HCT116 (cell line): Measurements from ENCODE around the gene FERD3L.

Experiments
- CEBPB ChIP-seq: IDR thresholded peaks from 2 replicates; pipeline ENCODE4 v1.6.1; 2012; ENCODE audit warnings: low read depth
- EZH2phosphoT487 ChIP-seq: fragments of 200-600 bp; IDR thresholded peaks from 2 replicates; pipeline ENCODE4 v1.6.1; 2018; ENCODE audit warnings: antibody characterized with exemption, borderline replicate concordance
- JUND ChIP-seq: IDR thresholded peaks from 2 replicates; pipeline ENCODE4 v1.6.1; 2012
- POLR2A ChIP-seq: IDR thresholded peaks from 2 replicates; pipeline ENCODE4 v1.7.0; 2011; ENCODE audit warnings: borderline replicate concordance; ENCODE audit not compliant: insufficient read depth, insufficient read length; ENCODE audit errors: extremely low read depth
- POLR2AphosphoS5 ChIP-seq: IDR thresholded peaks from 2 replicates; pipeline ENCODE4 v1.6.1; 2011; ENCODE audit warnings: mild to moderate bottlenecking, low read depth, low read length, moderate library complexity
- ZFX ChIP-seq: fragments of 450-650 bp; IDR thresholded peaks from 2 replicates; pipeline ENCODE4 v1.6.1; 2017
- ZNF274 ChIP-seq: fragments of 200-500 bp; sonication (Bioruptor generic); IDR thresholded peaks from 2 replicates; pipeline ENCODE4 v1.6.1; 2014; ENCODE audit warnings: mild to moderate bottlenecking, low read depth, low read length, inconsistent platforms
- TF ChIP-seq, protein P1 (sequence below), 3 experiments: fragments of 200-600 bp in 1 of 3; sonication (generic) in 1 of 3; IDR thresholded peaks in 2 of 3; conservative IDR thresholded peaks in 1 of 3; 2 replicates each; pipeline ENCODE4 v1.5.1; 2012 to 2017; ENCODE audit warnings: low read depth in 2 of 3, low read length in 2 of 3, antibody characterized with exemption in 1 of 3, borderline replicate concordance in 1 of 3, control low read depth in 1 of 3, mild to moderate bottlenecking in 1 of 3, mixed read lengths in 1 of 3, mixed run types in 1 of 3, moderate library complexity in 1 of 3; ENCODE audit not compliant: insufficient read depth in 1 of 3
- TF ChIP-seq, protein P2 (sequence below): IDR thresholded peaks from 2 replicates; pipeline ENCODE4 v1.6.1; 2012; ENCODE audit warnings: low read depth

DNA sequence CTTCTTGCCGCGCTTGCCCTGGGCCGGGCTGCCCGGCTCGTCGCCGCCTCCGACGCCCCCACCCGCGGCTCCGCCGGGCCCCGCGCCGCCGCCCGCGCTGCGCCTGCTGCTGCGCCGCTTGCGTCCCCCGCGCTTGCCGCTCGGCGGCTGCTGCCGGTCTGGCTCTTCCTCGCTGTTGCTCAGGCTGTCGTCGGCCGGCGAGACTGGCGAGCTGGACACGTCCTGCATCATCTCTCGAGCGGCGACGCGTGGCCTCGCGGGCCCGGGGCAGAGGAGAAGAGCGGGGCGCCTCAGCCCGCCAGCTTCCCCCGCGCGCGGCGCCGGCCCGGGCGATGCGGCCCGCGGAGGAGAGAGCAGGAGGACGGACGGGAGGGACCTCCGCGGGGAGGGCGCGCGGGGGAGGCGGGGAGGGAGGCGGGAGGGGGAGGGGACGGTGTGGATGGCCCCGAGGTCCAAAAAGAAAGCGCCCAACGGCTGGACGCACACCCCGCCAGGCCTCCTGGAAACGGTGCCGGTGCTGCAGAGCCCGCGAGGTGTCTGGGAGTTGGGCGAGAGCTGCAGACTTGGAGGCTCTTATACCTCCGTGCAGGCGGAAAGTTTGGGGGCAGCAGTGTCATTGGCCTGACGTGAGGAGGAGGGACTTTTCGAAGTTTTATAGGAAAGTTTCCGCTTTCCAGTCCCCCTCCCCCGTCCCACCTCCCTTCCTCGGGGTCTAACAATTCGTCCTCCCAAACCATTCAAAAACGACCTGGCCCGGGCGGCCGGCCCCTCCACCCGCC lies 27.9 kb downstream of the FERD3L start, which contains the start of gene TWIST1:
- no peak for TF ChIP-seq CEBPB
- TF ChIP-seq, protein P1, sequence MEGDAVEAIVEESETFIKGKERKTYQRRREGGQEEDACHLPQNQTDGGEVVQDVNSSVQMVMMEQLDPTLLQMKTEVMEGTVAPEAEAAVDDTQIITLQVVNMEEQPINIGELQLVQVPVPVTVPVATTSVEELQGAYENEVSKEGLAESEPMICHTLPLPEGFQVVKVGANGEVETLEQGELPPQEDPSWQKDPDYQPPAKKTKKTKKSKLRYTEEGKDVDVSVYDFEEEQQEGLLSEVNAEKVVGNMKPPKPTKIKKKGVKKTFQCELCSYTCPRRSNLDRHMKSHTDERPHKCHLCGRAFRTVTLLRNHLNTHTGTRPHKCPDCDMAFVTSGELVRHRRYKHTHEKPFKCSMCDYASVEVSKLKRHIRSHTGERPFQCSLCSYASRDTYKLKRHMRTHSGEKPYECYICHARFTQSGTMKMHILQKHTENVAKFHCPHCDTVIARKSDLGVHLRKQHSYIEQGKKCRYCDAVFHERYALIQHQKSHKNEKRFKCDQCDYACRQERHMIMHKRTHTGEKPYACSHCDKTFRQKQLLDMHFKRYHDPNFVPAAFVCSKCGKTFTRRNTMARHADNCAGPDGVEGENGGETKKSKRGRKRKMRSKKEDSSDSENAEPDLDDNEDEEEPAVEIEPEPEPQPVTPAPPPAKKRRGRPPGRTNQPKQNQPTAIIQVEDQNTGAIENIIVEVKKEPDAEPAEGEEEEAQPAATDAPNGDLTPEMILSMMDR (IDR thresholded peaks at IDR 0.05 in 2 of 3, conservative IDR thresholded peaks at IDR 0.05 in 1 of 3; ENCODE audit: borderline replicate concordance in 1 of 3, insufficient read depth in 1 of 3, low read depth in 2 of 3, low read length in 2 of 3) = no peak
- TF ChIP-seq JUND = no peak
- TF ChIP-seq, protein P2, sequence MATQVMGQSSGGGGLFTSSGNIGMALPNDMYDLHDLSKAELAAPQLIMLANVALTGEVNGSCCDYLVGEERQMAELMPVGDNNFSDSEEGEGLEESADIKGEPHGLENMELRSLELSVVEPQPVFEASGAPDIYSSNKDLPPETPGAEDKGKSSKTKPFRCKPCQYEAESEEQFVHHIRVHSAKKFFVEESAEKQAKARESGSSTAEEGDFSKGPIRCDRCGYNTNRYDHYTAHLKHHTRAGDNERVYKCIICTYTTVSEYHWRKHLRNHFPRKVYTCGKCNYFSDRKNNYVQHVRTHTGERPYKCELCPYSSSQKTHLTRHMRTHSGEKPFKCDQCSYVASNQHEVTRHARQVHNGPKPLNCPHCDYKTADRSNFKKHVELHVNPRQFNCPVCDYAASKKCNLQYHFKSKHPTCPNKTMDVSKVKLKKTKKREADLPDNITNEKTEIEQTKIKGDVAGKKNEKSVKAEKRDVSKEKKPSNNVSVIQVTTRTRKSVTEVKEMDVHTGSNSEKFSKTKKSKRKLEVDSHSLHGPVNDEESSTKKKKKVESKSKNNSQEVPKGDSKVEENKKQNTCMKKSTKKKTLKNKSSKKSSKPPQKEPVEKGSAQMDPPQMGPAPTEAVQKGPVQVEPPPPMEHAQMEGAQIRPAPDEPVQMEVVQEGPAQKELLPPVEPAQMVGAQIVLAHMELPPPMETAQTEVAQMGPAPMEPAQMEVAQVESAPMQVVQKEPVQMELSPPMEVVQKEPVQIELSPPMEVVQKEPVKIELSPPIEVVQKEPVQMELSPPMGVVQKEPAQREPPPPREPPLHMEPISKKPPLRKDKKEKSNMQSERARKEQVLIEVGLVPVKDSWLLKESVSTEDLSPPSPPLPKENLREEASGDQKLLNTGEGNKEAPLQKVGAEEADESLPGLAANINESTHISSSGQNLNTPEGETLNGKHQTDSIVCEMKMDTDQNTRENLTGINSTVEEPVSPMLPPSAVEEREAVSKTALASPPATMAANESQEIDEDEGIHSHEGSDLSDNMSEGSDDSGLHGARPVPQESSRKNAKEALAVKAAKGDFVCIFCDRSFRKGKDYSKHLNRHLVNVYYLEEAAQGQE = no peak
- no peak for TF ChIP-seq POLR2AphosphoS5
- no peak for TF ChIP-seq EZH2phosphoT487
- TF ChIP-seq ZNF274 = no peak
- no peak for TF ChIP-seq POLR2A
- TF ChIP-seq ZFX = no peak
